DOHH2 (cell line): Measurements from ENCODE around the gene MBD3.

Experiments
- CTCF ChIP-seq: fragments of 200-600 bp; sonication (generic); IDR thresholded peaks from one replicate; pipeline ENCODE4 v1.5.1; 2014; ENCODE audit warnings: antibody characterized with exemption, mild to moderate bottlenecking, low read depth, low read length; ENCODE audit not compliant: poor library complexity, severe bottlenecking
- EZH2phosphoT487 ChIP-seq: fragments of 200-600 bp; sonication (generic); IDR thresholded peaks from 2 replicates; pipeline ENCODE4 v1.6.1; 2017; ENCODE audit warnings: borderline replicate concordance, mild to moderate bottlenecking, antibody characterized with exemption, low read length, moderate library complexity, mixed read lengths

- no peak for TF ChIP-seq CTCF
- TF ChIP-seq EZH2phosphoT487 = no peak
These were observed 31.3 kb downstream of the MBD3 start for GRCh38 chr19:1561236-1561842.
